Thoracic aorta endothelial cell (primary cell): Measurements from ENCODE around the gene USH2A. TPM values are rescaled to one million over a fixed set of nuclear protein-coding genes. Genes with fewer than 3 reads are reported as not detected.

ENCODE experiments used
- small RNA-seq: library from RNA; depleted of rRNA; stranded (forward); fragments of <200 nt; gene quantifications from one replicate; pipeline ENCODE3, GENCODE V24; 2012
- total RNA-seq: library from RNA; depleted of rRNA; stranded (reverse); fragments of >200 nt; gene quantifications from 2 replicates; pipeline ENCODE4 v1.2.3, GENCODE V29; 2012

The USH2A gene
- not detected in 2 replicates for total RNA-seq

GRCh38 chr1:216422821-216423520 is at the start of gene USH2A:
Gene USH2A (minus strand): TSS chr1:216423448. CDS start chr1:216422336, 1,112 bp downstream.

Small RNA genes within 50 kb of the gene (small RNA-seq; reads per million reads assigned to genes)
- not detected for gene MRPS18BP1
- not detected for gene RF00108
